Parathyroid adenoma (tissue), 2 donors: Measurements from ENCODE around the gene LPAR3.
"Not testable (repeated sequence)": the region's sequence is repeated elsewhere in the genome, so short reads cannot be mapped to it uniquely, and the experiment has no call there.

Source experiments
- H2AFZ ChIP-seq: fragments of 300-600 bp; sonication (generic); one replicate; pipeline ENCODE4 v1.7.0; 2017; ENCODE audit warnings: antibody characterized with exemption, mild to moderate bottlenecking
- H3K27ac ChIP-seq: fragments of 300-600 bp; sonication (generic); one replicate; pipeline ENCODE4 v1.7.0; 2017
- H3K27me3 ChIP-seq: fragments of 300-600 bp; sonication (generic); one replicate; pipeline ENCODE4 v1.7.0; 2017; ENCODE audit warnings: low read length; ENCODE audit not compliant: control insufficient read depth, insufficient read depth
- H3K36me3 ChIP-seq: fragments of 300-600 bp; sonication (generic); one replicate; pipeline ENCODE4 v1.7.0; 2017; ENCODE audit warnings: low read length; ENCODE audit not compliant: control insufficient read depth, insufficient read depth
- H3K4me1 ChIP-seq: fragments of 300-600 bp; sonication (generic); one replicate; pipeline ENCODE4 v1.7.0; 2017; ENCODE audit warnings: control low read depth
- H3K4me2 ChIP-seq: fragments of 300-600 bp; sonication (generic); one replicate; pipeline ENCODE4 v1.7.0; 2017; ENCODE audit warnings: low read length
- H3K4me3 ChIP-seq: fragments of 300-600 bp; sonication (generic); one replicate; pipeline ENCODE4 v1.7.0; 2017; ENCODE audit warnings: low read depth, low read length
- H3K79me2 ChIP-seq: fragments of 300-600 bp; sonication (generic); one replicate; pipeline ENCODE4 v1.7.0; 2017; ENCODE audit warnings: control low read depth
- H3K9ac ChIP-seq: fragments of 300-600 bp; sonication (generic); one replicate; pipeline ENCODE4 v1.7.0; 2017; ENCODE audit warnings: mild to moderate bottlenecking
- H3K9me3 ChIP-seq: fragments of 300-600 bp; sonication (generic); one replicate; pipeline ENCODE4 v1.7.0; 2017; ENCODE audit warnings: low read length; ENCODE audit not compliant: control insufficient read depth
- CTCF ChIP-seq: fragments of 300-600 bp; sonication (generic); IDR thresholded peaks from one replicate; pipeline ENCODE4 v1.7.0; 2017; ENCODE audit warnings: antibody characterized with exemption, mild to moderate bottlenecking
- donor health status: primary hyperparathyroidism.

Gene LPAR3

GRCh38 chr1:84918726-84919336 lies 25.8 kb upstream of the LPAR3 start:
- Histone ChIP-seq H3K27ac (no peak overlapping the region), H3K79me2 (no peaks in the 10 kb centered on the region), H2AFZ (no peak overlapping the region), H3K4me1 (no peaks in the 10 kb centered on the region), H3K36me3 (no peaks in the 10 kb centered on the region), H3K9ac (no peak overlapping the region), H3K27me3 (no peaks in the 10 kb centered on the region), H3K4me3 (no peak overlapping the region), H3K9me3 (no peaks in the 10 kb centered on the region), H3K4me2 (no peak overlapping the region)
- TF ChIP-seq CTCF, result no peak

- no peak overlapping the region for H3K27ac ChIP-seq
- no peak overlapping the region for H2AFZ ChIP-seq
- no peak overlapping the region for H3K4me2 ChIP-seq
- no peaks in the 10 kb centered on the region for H3K4me1 ChIP-seq
- no peaks in the 10 kb centered on the region for H3K36me3 ChIP-seq
- no peaks in the 10 kb centered on the region for H3K27me3 ChIP-seq
- H3K79me2 ChIP-seq, result no peaks in the 10 kb centered on the region
- H3K4me3 ChIP-seq, result no peak overlapping the region
- no peaks in the 10 kb centered on the region for H3K9me3 ChIP-seq
- H3K9ac ChIP-seq, result no peak overlapping the region
- TF ChIP-seq CTCF, result no peak
Measured at GRCh38 chr1:84916897-84917296, 23.9 kb upstream of the LPAR3 start.

GRCh38 chr1:84913555-84913892 lies 20.5 kb upstream of the LPAR3 start:
- H2AFZ ChIP-seq, result no peak overlapping the region
- H3K4me2 ChIP-seq, result no peak overlapping the region
- H3K36me3 ChIP-seq, result no peaks in the 10 kb centered on the region
- H3K9ac ChIP-seq, result no peak overlapping the region
- no peaks in the 10 kb centered on the region for H3K27me3 ChIP-seq
- no peaks in the 10 kb centered on the region for H3K79me2 ChIP-seq
- H3K9me3 ChIP-seq, result no peaks in the 10 kb centered on the region
- no peak overlapping the region for H3K27ac ChIP-seq
- TF ChIP-seq CTCF, result no peak
- no peaks in the 10 kb centered on the region for H3K4me1 ChIP-seq
- H3K4me3 ChIP-seq, result no peak overlapping the region

GRCh38 chr1:84912726-84913554 lies 19.9 kb upstream of the LPAR3 start:
- Histone ChIP-seq H2AFZ (no peak overlapping the region), H3K27ac (no peak overlapping the region), H3K4me3 (no peak overlapping the region), H3K36me3 (no peaks in the 10 kb centered on the region), H3K4me1 (no peaks in the 10 kb centered on the region), H3K9ac (no peak overlapping the region), H3K4me2 (no peak overlapping the region), H3K9me3 (no peaks in the 10 kb centered on the region), H3K27me3 (no peaks in the 10 kb centered on the region), H3K79me2 (no peaks in the 10 kb centered on the region)
- TF ChIP-seq CTCF, result no peak

- H2AFZ ChIP-seq, H3K27ac ChIP-seq, H3K4me3 ChIP-seq, H3K4me1 ChIP-seq, H3K9ac ChIP-seq, H3K27me3 ChIP-seq, H3K4me2 ChIP-seq, H3K79me2 ChIP-seq, H3K36me3 ChIP-seq, H3K9me3 ChIP-seq: not testable (repeated sequence)
Measured at GRCh38 chr1:84908746-84909464, 15.9 kb upstream of the LPAR3 start.
